Trophoblast cell (in vitro differentiated cells and primary cell): ENCODE results near the gene PTPRN2.
"Not testable (repeated sequence)": the region's sequence is repeated elsewhere in the genome, so short reads cannot be mapped to it uniquely, and the experiment has no call there.

Experiments used
- DNase-seq, 2 donors: peaks; one replicate each; pipeline ENCODE4 v3.0.0-alpha.2; 2016
- H2AFZ ChIP-seq: 2 replicates; pipeline ENCODE4 v1.6.1; 2013; ENCODE audit warnings: low read length, moderate library complexity, mild to moderate bottlenecking; ENCODE audit not compliant: insufficient read depth, poor library complexity
- H2AK5ac ChIP-seq: 2 replicates; pipeline ENCODE4 v1.6.1; 2013; ENCODE audit warnings: mild to moderate bottlenecking, low read length
- H2BK120ac ChIP-seq: 2 replicates; pipeline ENCODE4 v1.6.1; 2013; ENCODE audit warnings: low read length, mild to moderate bottlenecking, moderate library complexity; ENCODE audit not compliant: insufficient read depth, poor library complexity
- H2BK12ac ChIP-seq: 2 replicates; pipeline ENCODE4 v1.6.1; 2013; ENCODE audit warnings: mild to moderate bottlenecking, low read length, moderate library complexity
- H2BK5ac ChIP-seq: 2 replicates; pipeline ENCODE4 v1.6.1; 2013; ENCODE audit warnings: low read length, low read depth, moderate library complexity, mild to moderate bottlenecking; ENCODE audit not compliant: poor library complexity
- H3K14ac ChIP-seq: 2 replicates; pipeline ENCODE4 v1.6.1; 2013; ENCODE audit warnings: mild to moderate bottlenecking, low read length
- H3K18ac ChIP-seq: 2 replicates; pipeline ENCODE4 v1.6.1; 2013; ENCODE audit warnings: mild to moderate bottlenecking, low read length
- H3K23ac ChIP-seq: 2 replicates; pipeline ENCODE4 v1.6.1; 2013; ENCODE audit warnings: low read length
- H3K27ac ChIP-seq: 2 replicates; pipeline ENCODE4 v1.5.1; 2013; ENCODE audit warnings: low read depth, mild to moderate bottlenecking, inconsistent platforms, low read length, moderate library complexity
- H3K27me3 ChIP-seq: 2 replicates; pipeline ENCODE4 v1.6.1; 2013; ENCODE audit warnings: inconsistent platforms, mild to moderate bottlenecking, low read length, moderate library complexity; ENCODE audit not compliant: insufficient read depth
- H3K36me3 ChIP-seq, 2 experiments: 1 replicate in 1 of 2; 2 replicates in 1 of 2; pipeline ENCODE4 v1.6.1; 2013; ENCODE audit warnings: low read length in 2 of 2, mild to moderate bottlenecking in 2 of 2, moderate library complexity in 1 of 2; ENCODE audit not compliant: insufficient read depth in 2 of 2, control insufficient read depth in 1 of 2
- H3K4ac ChIP-seq: 2 replicates; pipeline ENCODE4 v1.6.1; 2013; ENCODE audit warnings: low read depth, mild to moderate bottlenecking, low read length, moderate library complexity
- H3K4me1 ChIP-seq, 2 experiments: 1 replicate in 1 of 2; 2 replicates in 1 of 2; pipeline ENCODE4 v1.6.1; 2013; ENCODE audit warnings: low read length in 2 of 2, mild to moderate bottlenecking in 2 of 2, moderate library complexity in 1 of 2; ENCODE audit not compliant: insufficient read depth in 2 of 2, control insufficient read depth in 1 of 2
- H3K4me2 ChIP-seq: 2 replicates; pipeline ENCODE4 v1.6.1; 2013; ENCODE audit warnings: inconsistent platforms, mild to moderate bottlenecking, low read length, moderate library complexity
- H3K4me3 ChIP-seq: 2 replicates; pipeline ENCODE4 v1.5.1; 2013; ENCODE audit warnings: mild to moderate bottlenecking, low read depth, low read length, inconsistent platforms
- H3K79me1 ChIP-seq: one replicate; pipeline ENCODE4 v1.6.1; 2013; ENCODE audit warnings: low read length
- H3K79me2 ChIP-seq: 2 replicates; pipeline ENCODE4 v1.6.1; 2013; ENCODE audit warnings: low read length, mild to moderate bottlenecking; ENCODE audit not compliant: control insufficient read depth, insufficient read depth, poor library complexity
- H3K9ac ChIP-seq: 2 replicates; pipeline ENCODE4 v1.6.1; 2013; ENCODE audit warnings: mild to moderate bottlenecking, low read length
- H3K9me3 ChIP-seq: 2 replicates; pipeline ENCODE4 v1.6.1; 2013; ENCODE audit warnings: low read depth, mild to moderate bottlenecking, control low read depth, inconsistent platforms, low read length; ENCODE audit not compliant: insufficient read depth
- H4K12ac ChIP-seq: 2 replicates; pipeline ENCODE4 v1.6.1; 2013; ENCODE audit warnings: low read depth, mild to moderate bottlenecking, low read length, moderate library complexity
- H4K8ac ChIP-seq: 2 replicates; pipeline ENCODE4 v1.6.1; 2013; ENCODE audit warnings: low read depth, mild to moderate bottlenecking, low read length, moderate library complexity
- H4K91ac ChIP-seq: one replicate; pipeline ENCODE4 v1.6.1; 2013; ENCODE audit warnings: low read depth, mild to moderate bottlenecking, low read length, moderate library complexity
- whole genome bisulfite sequencing: extraction: QIAGEN DNeasy Blood & Tissue Kit; methylation state at CpG from one replicate; pipeline ENCODE4 v1.1.7; 2013; ENCODE audit warnings: missing lambda C conversion rate; ENCODE audit not compliant: insufficient read length, insufficient coverage; ENCODE audit errors: extremely low coverage; 5-methylcytosine and 5-hydroxymethylcytosine counted together

Gene PTPRN2

DNA sequence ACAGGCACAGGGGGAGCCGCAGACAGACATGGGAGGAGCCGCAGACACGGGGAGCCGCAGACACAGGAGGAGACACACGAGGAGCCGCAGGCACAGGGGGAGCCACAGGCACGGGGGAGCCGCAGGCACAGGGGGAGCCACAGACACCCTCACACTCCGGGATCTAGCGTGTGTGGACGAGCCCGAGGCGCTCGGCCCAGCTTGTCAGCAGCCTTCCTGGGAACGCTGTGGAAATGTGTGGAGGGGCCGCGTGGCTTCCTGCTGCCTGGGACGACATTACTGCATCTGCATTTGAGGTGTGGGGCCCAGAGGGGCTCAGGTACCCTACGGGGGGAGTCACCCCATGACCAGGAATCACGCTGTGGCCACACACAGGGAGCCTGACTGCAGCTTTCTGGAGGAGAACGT, 313.2 kb downstream of the PTPRN2 start:
- Histone ChIP-seq H3K79me2 (no peaks in the 10 kb centered on the region), H3K18ac (no peak overlapping the region), H3K4me3 (no peak overlapping the region), H3K27me3 (no peaks in the 10 kb centered on the region), H2AK5ac (no peak overlapping the region), H4K8ac (no peak overlapping the region), H3K4me1 (peaks cover 0 to 3% of the 10 kb centered on the region in 2 experiments), H3K9me3 (peaks cover 36% of the 10 kb centered on the region), H2BK120ac (no peak overlapping the region), H3K4ac (no peak overlapping the region), H3K36me3 (no peaks in the 10 kb centered on the region), H2BK12ac (no peak overlapping the region), H3K4me2 (no peak overlapping the region), H2AFZ (no peak overlapping the region), H3K23ac (no peak overlapping the region), H3K9ac (no peak overlapping the region), H3K14ac (no peak overlapping the region), H2BK5ac (no peak overlapping the region), H4K91ac (no peak overlapping the region), H3K79me1 (no peaks in the 10 kb centered on the region), H3K27ac (no peak overlapping the region), H4K12ac (no peak overlapping the region)
- DNase-seq, result no peak
- WGBS, result no CpG with 5 or more reads among the region's 21 CpGs

- not testable (repeated sequence) for H4K12ac ChIP-seq, H3K27me3 ChIP-seq, H3K4me2 ChIP-seq, H3K4me3 ChIP-seq, H3K23ac ChIP-seq, H3K9ac ChIP-seq, H2BK5ac ChIP-seq, H3K79me2 ChIP-seq, H2BK12ac ChIP-seq, H3K4ac ChIP-seq, H2AK5ac ChIP-seq, H2BK120ac ChIP-seq, H3K14ac ChIP-seq, H2AFZ ChIP-seq, H4K91ac ChIP-seq, H4K8ac ChIP-seq, H3K27ac ChIP-seq, H3K4me1 ChIP-seq, H3K36me3 ChIP-seq, DNase-seq, H3K79me1 ChIP-seq, H3K18ac ChIP-seq
- no CpG with 5 or more reads among the region's 38 CpGs for WGBS
- H3K9me3 ChIP-seq, result peaks cover 38% of the 10 kb centered on the region
These were observed 313.8 kb downstream of the PTPRN2 start for GRCh38 chr7:158273756-158274342.

DNA sequence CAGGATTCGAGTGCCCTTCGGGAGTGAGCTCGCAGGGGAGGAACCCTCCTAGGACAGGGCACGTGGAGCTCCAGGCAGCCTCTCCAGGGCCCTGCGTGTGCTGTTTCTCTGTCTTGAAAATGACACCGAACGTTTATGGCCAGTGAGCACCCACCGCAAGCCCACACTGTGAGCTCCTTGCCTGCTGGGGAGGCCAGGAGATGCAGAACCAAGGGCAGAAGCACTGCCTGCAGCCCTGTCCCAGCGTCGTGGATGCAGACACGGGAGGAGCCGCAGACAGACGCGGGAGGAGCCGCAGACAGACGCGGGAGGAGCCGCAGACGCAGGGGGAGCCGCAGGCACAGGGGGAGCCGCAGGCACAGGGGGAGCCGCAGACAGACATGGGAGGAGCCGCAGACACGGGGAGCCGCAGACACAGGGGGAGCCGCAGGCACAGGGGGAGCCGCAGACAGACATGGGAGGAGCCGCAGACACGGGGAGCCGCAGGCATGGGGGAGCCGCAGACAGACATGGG, 314.4 kb downstream of the PTPRN2 start:
- no peak overlapping the region for H3K18ac ChIP-seq
- no peak for DNase-seq
- no peak overlapping the region for H2AFZ ChIP-seq
- peaks cover 39% of the 10 kb centered on the region for H3K9me3 ChIP-seq
- no peaks in the 10 kb centered on the region for H3K36me3 ChIP-seq
- no peak overlapping the region for H4K12ac ChIP-seq
- H2BK12ac ChIP-seq, result no peak overlapping the region
- no peak overlapping the region for H4K91ac ChIP-seq
- H3K4me2 ChIP-seq, result no peak overlapping the region
- no peak overlapping the region for H3K23ac ChIP-seq
- H3K4me3 ChIP-seq, result no peak overlapping the region
- no peak overlapping the region for H3K9ac ChIP-seq
- no peak overlapping the region for H4K8ac ChIP-seq
- no peaks in the 10 kb centered on the region for H3K27me3 ChIP-seq
- H3K79me1 ChIP-seq, result no peaks in the 10 kb centered on the region
- no peak overlapping the region for H2AK5ac ChIP-seq
- no peak overlapping the region for H3K4ac ChIP-seq
- no peaks in the 10 kb centered on the region for H3K4me1 ChIP-seq
- no CpG with 5 or more reads among the region's 31 CpGs for WGBS
- H3K79me2 ChIP-seq, result no peaks in the 10 kb centered on the region
- H2BK120ac ChIP-seq, result no peak overlapping the region
- no peak overlapping the region for H3K27ac ChIP-seq
- H3K14ac ChIP-seq, result no peak overlapping the region
- no peak overlapping the region for H2BK5ac ChIP-seq

GRCh38 chr7:158272509-158273137, 315.0 kb downstream of the PTPRN2 start:
- H2BK120ac ChIP-seq, result no peak overlapping the region
- H2AK5ac ChIP-seq, result no peak overlapping the region
- H3K4me1 ChIP-seq, result no peaks in the 10 kb centered on the region
- no peak overlapping the region for H3K4me2 ChIP-seq
- no peak overlapping the region for H3K14ac ChIP-seq
- no peak overlapping the region for H2BK5ac ChIP-seq
- H4K12ac ChIP-seq, result no peak overlapping the region
- no peak overlapping the region for H4K91ac ChIP-seq
- H3K27ac ChIP-seq, result no peak overlapping the region
- no peak for DNase-seq
- H3K27me3 ChIP-seq, result no peaks in the 10 kb centered on the region
- no peak overlapping the region for H3K9ac ChIP-seq
- peaks cover 45% of the 10 kb centered on the region for H3K9me3 ChIP-seq
- no peak overlapping the region for H3K18ac ChIP-seq
- no peak overlapping the region for H3K23ac ChIP-seq
- H3K4ac ChIP-seq, result no peak overlapping the region
- H2BK12ac ChIP-seq, result no peak overlapping the region
- H2AFZ ChIP-seq, result no peak overlapping the region
- no peaks in the 10 kb centered on the region for H3K36me3 ChIP-seq
- no peak overlapping the region for H3K4me3 ChIP-seq
- H4K8ac ChIP-seq, result no peak overlapping the region
- no peaks in the 10 kb centered on the region for H3K79me2 ChIP-seq
- WGBS, result no CpG with 5 or more reads among the region's 15 CpGs
- no peaks in the 10 kb centered on the region for H3K79me1 ChIP-seq
